HCT116 (cell line): Measurements from ENCODE around the gene DYNLT4.

Source experiments
- CEBPB ChIP-seq: IDR thresholded peaks from 2 replicates; pipeline ENCODE4 v1.6.1; 2012; ENCODE audit warnings: low read depth
- CTCF ChIP-seq, 3 experiments: fragments of 200-600 bp in 1 of 3; sonication (generic) in 1 of 3; IDR thresholded peaks in 2 of 3; conservative IDR thresholded peaks in 1 of 3; 2 replicates each; pipeline ENCODE4 v1.5.1; 2012 to 2017; ENCODE audit warnings: low read depth in 2 of 3, low read length in 2 of 3, antibody characterized with exemption in 1 of 3, borderline replicate concordance in 1 of 3, control low read depth in 1 of 3, mild to moderate bottlenecking in 1 of 3, mixed read lengths in 1 of 3, mixed run types in 1 of 3, moderate library complexity in 1 of 3; ENCODE audit not compliant: insufficient read depth in 1 of 3
- EZH2 ChIP-seq: fragments of 200-600 bp; sonication (generic); IDR thresholded peaks from 2 replicates; pipeline ENCODE4 v1.6.1; 2017; ENCODE audit warnings: antibody characterized with exemption, mixed run types
- POLR2AphosphoS5 ChIP-seq: IDR thresholded peaks from 2 replicates; pipeline ENCODE4 v1.6.1; 2011; ENCODE audit warnings: mild to moderate bottlenecking, low read depth, low read length, moderate library complexity
- SIN3A ChIP-seq: IDR thresholded peaks from 2 replicates; pipeline ENCODE4 v1.6.1; 2012; ENCODE audit warnings: low read depth
- ZFX ChIP-seq: fragments of 450-650 bp; IDR thresholded peaks from 2 replicates; pipeline ENCODE4 v1.6.1; 2017

DNA sequence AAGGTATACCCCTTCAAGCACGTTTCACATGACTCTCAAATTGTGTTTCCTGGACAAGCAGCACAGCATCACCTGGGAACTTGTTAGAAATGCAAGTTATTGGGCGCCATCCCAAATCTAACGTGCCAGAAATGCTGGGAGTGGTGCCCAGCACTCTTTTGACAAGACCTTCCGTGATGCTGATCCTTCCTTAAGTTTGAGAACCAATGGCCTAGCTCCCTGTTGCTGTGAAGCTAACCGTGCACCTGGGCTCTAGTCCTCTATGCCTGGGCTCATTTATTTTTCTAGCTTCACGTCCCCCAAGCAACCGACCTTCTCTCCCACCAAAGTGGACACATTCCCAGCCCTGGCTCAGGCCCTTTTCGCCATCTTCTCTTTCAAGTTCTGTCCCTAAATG, 23.5 kb downstream of the DYNLT4 start:
- TF ChIP-seq ZFX (no peak), EZH2 (no peak), CTCF (IDR thresholded peaks at IDR 0.05 in 2 of 3, conservative IDR thresholded peaks at IDR 0.05 in 1 of 3; ENCODE audit: borderline replicate concordance in 1 of 3, insufficient read depth in 1 of 3, low read depth in 2 of 3, low read length in 2 of 3) (no peak), POLR2AphosphoS5 (no peak), CEBPB (no peak), SIN3A (no peak)
